Right ventricle myocardium superior (tissue), 1 donor: ENCODE data around the gene TSGA10IP. TPM values are rescaled to one million over a fixed set of nuclear protein-coding genes. Genes with fewer than 3 reads are reported as not detected.
"Not testable (repeated sequence)": the region's sequence is repeated elsewhere in the genome, so short reads cannot be mapped to it uniquely, and the experiment has no call there.

Experiments used
- ATAC-seq: fragments of 200-7000 bp; cut with Tn5 transposase; one replicate; pipeline ENCODE4 v1.9.1; 2020; ENCODE audit warnings: mild to moderate bottlenecking; ENCODE audit not compliant: poor library complexity
- DNase-seq: peaks from one replicate; pipeline ENCODE4 v3.0.0-alpha.2; 2020
- intact Hi-C: fragments of 100-400 bp; cut with DNase I; formaldehyde crosslinking; loops from one replicate; pipeline ENCODE4 v1.11.2; 2022
- total RNA-seq: library from RNA; stranded (reverse); fragmentation: NEBNext Ultra II Directional; extraction: Animal tissue kit (Norgen Biotek cat#: 25700); gene quantifications from one replicate; pipeline ENCODE4 v1.2.1, GENCODE V29; 2021
- donor health status: DM: no; HTN: yes; CAD: no; lungs with severe emphysema.

TSGA10IP gene
- total RNA-seq, 1 donor from 2014 or later: not detected

GRCh38 chr11:65942531-65942930 is 2.7 kb upstream of the TSGA10IP start:
- DNase-seq (no peak), ATAC-seq (no peak)
- intact Hi-C loops: no loop called here

- no peak for ATAC-seq
- intact Hi-C loops: no loop called here
These were observed 1.1 kb upstream of the TSGA10IP start for GRCh38 chr11:65944191-65944590.

GRCh38 chr11:65944767-65945166 is 513 bp upstream of the TSGA10IP start:
- intact Hi-C loops: no loop called here
- ATAC-seq: no peak
- DNase-seq: no peak

More at GRCh38 chr11:65944191-65944590, 1.1 kb upstream of the TSGA10IP start:
- no peak for DNase-seq

GRCh38 chr11:65945941-65946558 is 770 bp downstream of the TSGA10IP start:
- intact Hi-C loops: no loop called here
- no peak for DNase-seq
- ATAC-seq: no peak

GRCh38 chr11:65946655-65947054 is 1.4 kb downstream of the TSGA10IP start:
- ATAC-seq (no peak), DNase-seq (no peak)
- intact Hi-C loops: no loop called here

GRCh38 chr11:65947133-65947532 is 1.9 kb downstream of the TSGA10IP start:
- intact Hi-C loops: no loop called here
- DNase-seq: no peak
- no peak for ATAC-seq

GRCh38 chr11:65947603-65948125 is 2.4 kb downstream of the TSGA10IP start:
- DNase-seq: no peak
- no peak for ATAC-seq
- intact Hi-C loops: no loop called here

GRCh38 chr11:65950711-65951110 is 5.4 kb downstream of the TSGA10IP start:
- intact Hi-C loops, ATAC-seq: not testable (repeated sequence)

GRCh38 chr11:65951641-65952040 is 6.4 kb downstream of the TSGA10IP start:
- DNase-seq, ATAC-seq, intact Hi-C loops: not testable (repeated sequence)

More at GRCh38 chr11:65950711-65951110, 5.4 kb downstream of the TSGA10IP start:
- not testable (repeated sequence) for DNase-seq

GRCh38 chr11:65952052-65952521 is 6.8 kb downstream of the TSGA10IP start:
- intact Hi-C loops: no loop called here
- DNase-seq: no peak

GRCh38 chr11:65953471-65953870 is 8.2 kb downstream of the TSGA10IP start:
- DNase-seq: no peak
- intact Hi-C loops: no loop called here
- no peak for ATAC-seq

More at GRCh38 chr11:65952052-65952521, 6.8 kb downstream of the TSGA10IP start:
- ATAC-seq: no peak

- no peak for ATAC-seq
- no peak for DNase-seq
- intact Hi-C loops: no loop called here
These were observed 9.5 kb downstream of the TSGA10IP start for GRCh38 chr11:65954771-65955170.

- ATAC-seq: no peak
- DNase-seq: no peak
- intact Hi-C loops: no loop called here
These were observed 13.0 kb downstream of the TSGA10IP start for GRCh38 chr11:65958291-65958690.

- no peak for ATAC-seq
- intact Hi-C loops: no loop called here
- DNase-seq: peak; percentile 32
These were observed 13.6 kb downstream of the TSGA10IP start for GRCh38 chr11:65958774-65959420.

GRCh38 chr11:65960824-65961266 is 15.6 kb downstream of the TSGA10IP start:
- ATAC-seq: peak; percentile 4
- intact Hi-C loops: no loop called here

GRCh38 chr11:65961267-65962140 is 16.2 kb downstream of the TSGA10IP start, which contains the start of gene SART1:
Gene SART1, plus strand, starts transcription at chr11:65961734. Its CDS starts 47 bp downstream, at chr11:65961781.
- peak; percentile 99 for ATAC-seq
- DNase-seq: peak; percentile 99

More at GRCh38 chr11:65960824-65961266, 15.6 kb downstream of the TSGA10IP start:
- DNase-seq: peak; percentile 27

GRCh38 chr11:65962141-65962564 is 16.9 kb downstream of the TSGA10IP start:
- intact Hi-C loops: no loop called here
- ATAC-seq: no peak

More at GRCh38 chr11:65961267-65962140, 16.2 kb downstream of the TSGA10IP start, which contains the start of gene SART1:
- intact Hi-C loops: no loop called here

GRCh38 chr11:65964906-65965305 is 19.6 kb downstream of the TSGA10IP start:
- no peak for ATAC-seq
- DNase-seq: no peak
- intact Hi-C loops: no loop called here

More at GRCh38 chr11:65962141-65962564, 16.9 kb downstream of the TSGA10IP start:
- no peak for DNase-seq
